K562 (cell line): Measurements from ENCODE around the gene TOM1L2. TPM values are rescaled to one million over a fixed set of nuclear protein-coding genes. Genes with fewer than 3 reads are reported as not detected.

Experiments
- ATAC-seq: fragments of 200-7000 bp; cut with Tn5 transposase; 3 replicates; pipeline ENCODE4 v1.9.1; 2020; ENCODE audit warnings: moderate library complexity
- BruUV-seq: library from RNA; stranded (reverse); fragments of 400-500 nt; replicated peaks from 2 replicates; lab custom pipeline; 2021; lab: Mats Ljungman, UMichigan
- CTCF ChIA-PET: fragments of 300-600 bp; formaldehyde crosslinking; extraction: SDS; loops from one replicate; lab custom pipeline; 2021; ENCODE audit warnings: low intra/inter-chr PET ratio; lab: Yijun Ruan, JAX
- POLR2A ChIA-PET: fragments of 300-600, 350-650 bp; sonication (Branson Sonifier 250); formaldehyde crosslinking; extraction: SDS; loops from one replicate; lab custom pipeline; 2021; ENCODE audit warnings: antibody characterized with exemption, inconsistent platforms; lab: Yijun Ruan, JAX
- DNase-seq, 4 experiments: peaks; one replicate each; pipeline versions ENCODE4 v3.0.0 to v3.0.0-alpha.2; 2011 to 2018; ENCODE audit warnings: low spot score in 3 of 4, mixed read lengths in 3 of 4; ENCODE audit errors: extremely low read depth in 1 of 4
- FAIRE-seq: peaks from 2 replicates; lab custom pipeline; 2011; peaks lifted over from hg19 to GRCh38; lab: Jason Lieb, UNC
- H2AFZ ChIP-seq: 2 replicates; pipeline ENCODE4 v1.6.0; 2011; ENCODE audit warnings: low read depth, low read length, control low read depth, inconsistent platforms
- H3K27ac ChIP-seq: fragments of 200-600 bp; 3 replicates; pipeline ENCODE4 v1.8.0; 2011; ENCODE audit warnings: low read depth, mild to moderate bottlenecking, control low read depth, inconsistent platforms, low read length, moderate library complexity, mixed read lengths; ENCODE audit errors: extremely low read depth
- H3K27me3 ChIP-seq, 2 experiments: fragments of 300-600 bp in 1 of 2; 2 replicates in 1 of 2; 3 replicates in 1 of 2; pipeline versions ENCODE4 v1.6.0 to v1.8.0; 2011; ENCODE audit warnings: inconsistent platforms in 2 of 2, low read length in 2 of 2, mild to moderate bottlenecking in 1 of 2, mixed read lengths in 1 of 2, moderate library complexity in 1 of 2; ENCODE audit not compliant: control insufficient read depth in 2 of 2, insufficient read depth in 2 of 2
- H3K36me3 ChIP-seq: fragments of 300-600 bp; 3 replicates; pipeline ENCODE4 v1.8.0; 2011; ENCODE audit warnings: mild to moderate bottlenecking, low read length, inconsistent platforms; ENCODE audit not compliant: control insufficient read depth, insufficient read depth
- H3K4me1 ChIP-seq, 2 experiments: fragments of 200-600 bp in 1 of 2; replicated peaks in 1 of 2; 2 replicates in 1 of 2; 3 replicates in 1 of 2; pipeline versions ENCODE4 v1.5.1 to v1.8.0; 2011; ENCODE audit warnings: inconsistent platforms in 2 of 2, low read length in 2 of 2, mild to moderate bottlenecking in 1 of 2, mixed read lengths in 1 of 2, moderate library complexity in 1 of 2; ENCODE audit not compliant: control insufficient read depth in 2 of 2, insufficient read depth in 2 of 2
- H3K4me2 ChIP-seq: 2 replicates; pipeline ENCODE4 v1.6.1; 2011; ENCODE audit warnings: low read length, control low read depth, inconsistent platforms, mixed read lengths; ENCODE audit not compliant: insufficient read depth
- H3K4me3 ChIP-seq: fragments of 200-600 bp; sonication (generic), shearing (Covaris generic); 2 replicates; pipeline ENCODE4 v1.5.1; 2016; ENCODE audit warnings: control low read depth, inconsistent platforms
- H3K79me2 ChIP-seq: fragments of 200-600 bp; 3 replicates; pipeline ENCODE4 v1.8.0; 2011; ENCODE audit warnings: low read length, inconsistent platforms; ENCODE audit not compliant: control insufficient read depth, insufficient read depth
- H3K9ac ChIP-seq, 2 experiments: 2 replicates each; pipeline versions ENCODE4 v1.6.0 to v1.6.1; 2011; ENCODE audit warnings: low read depth in 2 of 2, low read length in 2 of 2, control low read depth in 1 of 2, inconsistent platforms in 1 of 2, mild to moderate bottlenecking in 1 of 2, mixed read lengths in 1 of 2; ENCODE audit not compliant: insufficient read depth in 1 of 2
- H3K9me1 ChIP-seq: one replicate; pipeline ENCODE4 v1.6.0; 2011; ENCODE audit warnings: inconsistent platforms, mild to moderate bottlenecking, low read length, moderate library complexity; ENCODE audit not compliant: control insufficient read depth, insufficient read depth
- H3K9me3 ChIP-seq: replicated peaks from 2 replicates; pipeline ENCODE4 v1.5.1; 2011; ENCODE audit warnings: low read depth, low read length, inconsistent platforms; ENCODE audit not compliant: control insufficient read depth, insufficient read depth
- H4K20me1 ChIP-seq: replicated peaks from 2 replicates; pipeline ENCODE4 v1.6.1; 2011; ENCODE audit warnings: low read length, inconsistent platforms, mixed read lengths; ENCODE audit not compliant: control insufficient read depth, insufficient read depth
- ADNP ChIP-seq: fragments of 200-800 bp; sonication (Bioruptor generic); IDR thresholded peaks from 2 replicates; pipeline ENCODE4 v1.6.1; 2016; ENCODE audit warnings: missing genetic modification characterization, missing compliant biosample characterization
- BCOR ChIP-seq: fragments of 450-650 bp; IDR thresholded peaks from 2 replicates; pipeline ENCODE4 v1.6.1; 2016
- CBX1 ChIP-seq: sonication (generic); IDR thresholded peaks from 2 replicates; pipeline ENCODE4 v1.6.1; 2016; ENCODE audit warnings: antibody characterized with exemption, low read depth, mild to moderate bottlenecking
- CBX3 ChIP-seq, 2 experiments: IDR thresholded peaks; 1 replicate in 1 of 2; 2 replicates in 1 of 2; pipeline ENCODE4 v1.6.1; 2012; ENCODE audit warnings: inconsistent platforms in 2 of 2, low read length in 2 of 2, borderline replicate concordance in 1 of 2, control low read depth in 1 of 2
- HDAC2 ChIP-seq: fragments of 450-650 bp; IDR thresholded peaks from 2 replicates; pipeline ENCODE4 v1.6.1; 2016; ENCODE audit warnings: mild to moderate bottlenecking
- KDM1A ChIP-seq, 2 experiments: fragments of 450-650 bp; IDR thresholded peaks; 2 replicates each; pipeline ENCODE4 v1.6.1; 2016; ENCODE audit warnings: mild to moderate bottlenecking in 2 of 2
- KLF10 ChIP-seq: fragments of 250-450 bp; sonication (Bioruptor Pico); IDR thresholded peaks from 2 replicates; pipeline ENCODE4 v1.6.1; 2021; ENCODE audit warnings: matching md5 sums
- MYNN ChIP-seq, 2 experiments: sonication (generic); formaldehyde crosslinking in 1 of 2; IDR thresholded peaks; 2 replicates each; pipeline versions ENCODE4 v1.5.0 to v1.6.1; 2016 to 2020; ENCODE audit warnings: antibody characterized with exemption in 1 of 2, missing genetic modification reagents in 1 of 2
- RBM25 ChIP-seq: fragments of 200-400 bp; formaldehyde crosslinking; IDR thresholded peaks from 2 replicates; pipeline ENCODE4 v1.6.1; 2018; ENCODE audit warnings: low read length, low read depth, moderate library complexity; ENCODE audit not compliant: severe bottlenecking
- RCOR1 ChIP-seq, 2 experiments: IDR thresholded peaks; 2 replicates each; pipeline ENCODE4 v1.6.1; 2012; ENCODE audit warnings: low read depth in 2 of 2, low read length in 2 of 2, borderline replicate concordance in 1 of 2, improper control_type of control experiment in 1 of 2
- SMARCA5 ChIP-seq: fragments of 450-650 bp; IDR thresholded peaks from 2 replicates; pipeline ENCODE4 v1.6.1; 2016
- YY1 ChIP-seq, 3 experiments: IDR thresholded peaks; 2 replicates each; pipeline ENCODE4 v1.6.1; 2011; ENCODE audit warnings: low read length in 2 of 3, mild to moderate bottlenecking in 2 of 3, moderate library complexity in 2 of 3, borderline replicate concordance in 1 of 3, control low read depth in 1 of 3, low read depth in 1 of 3; ENCODE audit not compliant: insufficient read depth in 3 of 3, insufficient replicate concordance in 2 of 3, control insufficient read depth in 1 of 3, insufficient read length in 1 of 3; ENCODE audit errors: extremely low read depth in 1 of 3
- ZSCAN32 ChIP-seq: fragments of 450-650 bp; formaldehyde crosslinking; IDR thresholded peaks from 2 replicates; pipeline ENCODE4 v1.4.0; 2020; ENCODE audit warnings: mild to moderate bottlenecking, moderate library complexity
- WGBS: fragments of 100-300 bp; shearing (Covaris generic); methylation state at CpG from one replicate; pipeline ENCODE4 v1.1.6; 2016; ENCODE audit warnings: low coverage, mixed read lengths; ENCODE audit not compliant: insufficient coverage; ENCODE audit errors: missing lambda C conversion rate; 5-methylcytosine and 5-hydroxymethylcytosine counted together
- in situ Hi-C: fragments of 300-500 bp; cut with MboI; formaldehyde crosslinking; loops from 4 replicates; pipeline ENCODE4 v1.15.0; 2018; ENCODE audit warnings: inconsistent platforms, mixed read lengths
- intact Hi-C: fragments of 100-400 bp; cut with micrococcal nuclease; formaldehyde crosslinking; loops from 2 replicates; pipeline ENCODE4 v1.14.2; 2022
- polyA plus RNA-seq, 8 experiments: library from polyadenylated mRNA; depleted of rRNA in 4 of 8; stranded (reverse) in 5 of 8; unstranded in 3 of 8; fragments of >200 nt; fragmentation: Nextera tagmentation in 2 of 8; fragmentation: Illumina TruSeq in 1 of 8; extraction: Ambion mirVana in 2 of 8; extraction: Trizol in 1 of 8; gene quantifications; 2 replicates each; pipeline versions ENCODE4 v1.2.1 to v1.2.3, GENCODE V29; 2011 to 2014; ENCODE audit warnings: inconsistent platforms in 1 of 8, missing spikeins in 1 of 8
- total RNA-seq, 7 experiments: library from RNA; depleted of rRNA in 6 of 7; stranded (reverse); fragments of >200 nt in 6 of 7; fragmentation: Illumina TruSeq in 2 of 7; extraction: Trizol in 2 of 7; gene quantifications; 2 replicates each; pipeline versions ENCODE4 v1.2.1 to v1.2.3, GENCODE V29; 2011 to 2021; ENCODE audit warnings: low replicate concordance in 1 of 7
- TF ChIP-seq, protein P1 (sequence below): sonication (generic); formaldehyde crosslinking; IDR thresholded peaks from 2 replicates; pipeline ENCODE4 v1.8.0; 2022; ENCODE audit warnings: missing genetic modification reagents, mild to moderate bottlenecking, moderate library complexity, borderline replicate concordance
- TF ChIP-seq, protein P2 (sequence below), 2 experiments: IDR thresholded peaks; 2 replicates each; pipeline ENCODE4 v1.6.1; 2011; ENCODE audit warnings: borderline replicate concordance in 1 of 2, control low read depth in 1 of 2, low read depth in 1 of 2, low read length in 1 of 2, mild to moderate bottlenecking in 1 of 2, mixed read lengths in 1 of 2, moderate library complexity in 1 of 2; ENCODE audit not compliant: insufficient read depth in 1 of 2, insufficient read length in 1 of 2, poor library complexity in 1 of 2, severe bottlenecking in 1 of 2; ENCODE audit errors: extremely low read depth in 1 of 2

The TOM1L2 gene
- total and polyA plus RNA-seq, 9 of the 15 experiments (the other 6 are each of a cell fraction or from before 2014, with no cell fraction given) = 0.07 to 6.0 (median 2.5) TPM

DNA sequence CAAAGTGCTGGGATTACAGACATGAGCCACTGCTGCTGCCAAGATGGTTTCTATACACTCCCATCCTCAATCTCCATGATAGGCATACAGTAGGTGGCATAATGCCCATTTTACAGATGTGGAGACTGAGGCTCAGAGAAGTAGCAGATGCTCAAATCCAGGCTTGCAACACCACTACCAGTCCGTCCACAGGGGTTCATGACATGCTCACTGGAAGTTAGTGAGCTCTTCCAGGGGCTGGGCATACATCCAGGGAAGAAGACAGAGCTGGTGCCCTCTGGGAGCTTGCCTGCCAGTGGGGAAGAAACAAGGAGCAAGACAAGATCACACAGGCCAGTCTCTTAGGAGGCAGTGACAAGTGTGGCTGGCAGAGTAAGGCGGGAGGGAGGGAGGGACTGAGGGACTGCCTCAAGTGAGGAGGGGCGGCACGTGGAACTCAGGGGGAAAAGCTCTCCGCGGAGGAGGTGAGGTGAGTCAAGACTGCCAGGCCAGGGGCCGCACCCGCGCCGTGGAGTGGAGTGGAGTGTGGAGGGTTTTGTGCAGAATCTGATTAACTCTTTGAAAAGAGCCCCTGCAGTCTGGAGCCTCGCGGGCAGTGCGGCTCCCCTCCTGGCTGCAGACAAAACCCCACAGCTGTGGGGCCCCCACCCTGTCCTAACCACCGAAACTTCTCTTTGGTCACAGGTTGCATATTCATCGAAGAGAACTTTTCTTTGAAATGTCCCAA, 163.3 kb downstream of the TOM1L2 start:
- H3K27me3 ChIP-seq = no peaks in the 10 kb centered on the region
- peaks cover 6 to 58% of the 10 kb centered on the region in 2 experiments; a peak in 4 of 5 replicates for H3K4me1 ChIP-seq
- H2AFZ ChIP-seq = no peak overlapping the region
- WGBS = 46% methylated on average over 8 of the region's 15 CpGs
- ChIA-PET POLR2A (interaction anchor here (0.6 to 0.9 kb wide), 4 partner anchors 9 to 28 kb away, joined by 3 read pairs; no protein-coding TSS in a partner anchor), CTCF (no interaction called here)
- no peak for DNase-seq
- no TSS peak for BruUV-seq
- H3K9me3 ChIP-seq = no peaks in the 10 kb centered on the region
- H3K9ac ChIP-seq = no peak overlapping the region
- TF ChIP-seq RCOR1 (IDR thresholded peaks at IDR 0.05; ENCODE audit: borderline replicate concordance in 1 of 2, low read depth in 2 of 2, low read length in 2 of 2) (peak in 1 of 2 experiments; percentile 67; a peak in 2 of 4 replicates), ZSCAN32 (CRISPR knock-in tag) (no peak), CBX3 (IDR thresholded peaks at IDR 0.05; ENCODE audit: borderline replicate concordance in 1 of 2, low read length in 2 of 2) (no peak), KLF10 (CRISPR knock-in tag) (no peak), BCOR (peak; percentile 92), ADNP (tag) (peak; percentile 83), MYNN (IDR thresholded peaks at IDR 0.05) (no peak), MYNN (CRISPR knock-in tag; IDR thresholded peaks at IDR 0.05) (no peak), YY1 (IDR thresholded peaks at IDR 0.05; ENCODE audit: borderline replicate concordance in 1 of 3, control insufficient read depth in 1 of 3, extremely low read depth in 1 of 3, insufficient read depth in 3 of 3, insufficient read length in 1 of 3, insufficient replicate concordance in 2 of 3, low read depth in 1 of 3, low read length in 2 of 3) (no peak), CBX1 (peak; percentile 48; the same call in 1 of the 2 replicates), SMARCA5 (peak; percentile 89; the same call in 1 of the 2 replicates), HDAC2 (0 out of 2 replicates have a peak, but pooled peaks have one; percentile 47), KDM1A (IDR thresholded peaks at IDR 0.05) (peak; percentile 48 to 79; a peak in 3 of 4 replicates), RBM25 (peak; percentile 87)
- TF ChIP-seq, protein P1, sequence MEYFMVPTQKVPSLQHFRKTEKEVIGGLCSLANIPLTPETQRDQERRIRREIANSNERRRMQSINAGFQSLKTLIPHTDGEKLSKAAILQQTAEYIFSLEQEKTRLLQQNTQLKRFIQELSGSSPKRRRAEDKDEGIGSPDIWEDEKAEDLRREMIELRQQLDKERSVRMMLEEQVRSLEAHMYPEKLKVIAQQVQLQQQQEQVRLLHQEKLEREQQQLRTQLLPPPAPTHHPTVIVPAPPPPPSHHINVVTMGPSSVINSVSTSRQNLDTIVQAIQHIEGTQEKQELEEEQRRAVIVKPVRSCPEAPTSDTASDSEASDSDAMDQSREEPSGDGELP (CRISPR knock-in tag) = peak; percentile 42; the same call in 1 of the 2 replicates
- TF ChIP-seq, protein P2, sequence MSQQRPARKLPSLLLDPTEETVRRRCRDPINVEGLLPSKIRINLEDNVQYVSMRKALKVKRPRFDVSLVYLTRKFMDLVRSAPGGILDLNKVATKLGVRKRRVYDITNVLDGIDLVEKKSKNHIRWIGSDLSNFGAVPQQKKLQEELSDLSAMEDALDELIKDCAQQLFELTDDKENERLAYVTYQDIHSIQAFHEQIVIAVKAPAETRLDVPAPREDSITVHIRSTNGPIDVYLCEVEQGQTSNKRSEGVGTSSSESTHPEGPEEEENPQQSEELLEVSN (IDR thresholded peaks at IDR 0.05; ENCODE audit: borderline replicate concordance in 1 of 2, extremely low read depth in 1 of 2, insufficient read depth in 1 of 2, insufficient read length in 1 of 2, low read depth in 1 of 2, low read length in 1 of 2, poor library complexity in 1 of 2, severe bottlenecking in 1 of 2) = peak in 1 of 2 experiments; percentile 12
- H3K4me3 ChIP-seq = no peak overlapping the region
- no peak overlapping the region for H3K27ac ChIP-seq
- no peaks in the 10 kb centered on the region for H3K9me1 ChIP-seq
- H3K36me3 ChIP-seq = peaks cover 47% of the 10 kb centered on the region; the same call in 2 of the 3 replicates
- FAIRE-seq = no peak
- H3K4me2 ChIP-seq = no peak overlapping the region
- H4K20me1 ChIP-seq = no peaks in the 10 kb centered on the region; the same call in 1 of the 2 replicates
- intact Hi-C loops = no loop called here
- in situ Hi-C loops = no loop called here
- no peaks in the 10 kb centered on the region; the same call in 2 of the 3 replicates for H3K79me2 ChIP-seq
- ATAC-seq = no peak
